HG03457 (cell line): Measurements from ENCODE around the gene GSTP1.
"Not testable (repeated sequence)": the region's sequence is repeated elsewhere in the genome, so short reads cannot be mapped to it uniquely, and the experiment has no call there.

Experiments used
- ATAC-seq: cut with Tn5 transposase; IDR thresholded peaks from one replicate; pipeline ENCODE4 v1.9.1; 2021; ENCODE audit warnings: moderate number of reproducible peaks; ENCODE audit not compliant: unreplicated experiment

Gene GSTP1

DNA sequence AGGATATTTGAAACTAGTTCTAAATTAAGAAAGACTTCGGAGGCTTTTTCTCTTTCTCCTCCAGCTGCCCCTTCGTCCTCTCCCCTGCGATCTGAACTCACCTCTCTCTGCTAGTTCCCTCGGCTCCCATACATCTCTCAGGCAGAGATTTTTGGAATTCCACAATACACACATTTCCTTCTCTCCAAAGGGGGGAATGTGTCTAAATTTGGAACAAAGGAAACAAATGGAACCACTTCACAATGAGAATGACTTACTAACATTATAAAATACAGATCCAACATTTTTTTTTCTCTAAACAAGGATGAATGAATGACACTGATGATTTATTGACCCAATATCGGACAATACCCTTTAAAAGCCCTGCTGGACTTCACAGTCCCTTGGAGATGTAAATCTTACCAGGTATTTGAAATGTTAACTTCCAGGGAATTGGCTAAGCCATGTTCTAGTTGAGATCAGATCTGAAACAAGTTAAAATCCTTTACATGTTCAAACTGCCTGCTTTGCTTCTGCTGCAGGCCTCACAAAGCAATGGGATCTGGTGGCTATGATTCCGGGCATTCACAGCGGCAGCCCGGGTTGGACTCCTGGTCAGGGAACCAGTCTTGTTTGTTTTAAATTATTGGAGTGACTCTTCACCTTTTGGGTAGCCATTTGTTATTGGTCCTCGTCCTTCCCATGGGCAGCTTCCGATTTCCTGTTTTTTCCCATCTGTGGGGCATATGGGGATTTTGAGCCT lies 20.5 kb upstream of the GSTP1 start:
- no peak for ATAC-seq

DNA sequence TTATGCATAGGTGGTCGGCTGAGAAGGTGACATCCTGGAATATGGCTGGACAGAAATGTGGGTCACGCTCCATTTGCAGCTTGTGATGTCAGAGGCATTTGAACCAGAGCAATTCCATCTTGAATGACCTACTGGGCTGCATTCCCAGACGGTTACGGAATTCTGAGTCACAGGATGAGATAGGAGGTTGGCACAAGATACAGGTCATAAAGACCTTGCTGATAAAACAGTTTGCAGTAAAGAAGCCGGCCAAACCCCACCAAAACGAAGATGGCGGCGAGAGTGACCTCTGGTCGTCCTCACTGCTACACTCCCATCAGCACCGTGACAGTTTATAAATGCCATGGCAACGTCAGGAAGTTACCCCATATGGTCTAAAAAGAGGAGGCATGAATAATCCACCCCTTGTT lies 19.9 kb upstream of the GSTP1 start:
- not testable (repeated sequence) for ATAC-seq

DNA sequence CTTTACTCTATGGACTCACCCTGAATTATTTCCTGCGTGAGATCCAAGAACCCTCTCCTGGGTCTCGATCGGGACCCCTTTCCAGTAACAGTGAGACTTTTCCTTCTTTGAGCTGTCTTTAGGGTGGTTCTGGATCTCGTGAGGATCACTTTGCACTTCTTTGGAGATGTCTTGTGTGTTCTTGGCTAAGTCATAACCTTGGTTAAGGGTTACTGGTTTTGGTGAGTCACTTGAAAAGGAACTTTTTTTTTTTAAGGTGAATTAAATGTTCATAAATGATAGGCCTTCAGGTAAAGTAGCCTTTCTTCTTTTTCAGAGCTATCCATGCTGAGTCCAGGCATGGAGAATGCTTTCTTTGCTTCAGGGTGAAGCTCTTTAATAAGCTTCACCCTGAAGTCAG lies 19.4 kb upstream of the GSTP1 start:
- no peak for ATAC-seq

DNA sequence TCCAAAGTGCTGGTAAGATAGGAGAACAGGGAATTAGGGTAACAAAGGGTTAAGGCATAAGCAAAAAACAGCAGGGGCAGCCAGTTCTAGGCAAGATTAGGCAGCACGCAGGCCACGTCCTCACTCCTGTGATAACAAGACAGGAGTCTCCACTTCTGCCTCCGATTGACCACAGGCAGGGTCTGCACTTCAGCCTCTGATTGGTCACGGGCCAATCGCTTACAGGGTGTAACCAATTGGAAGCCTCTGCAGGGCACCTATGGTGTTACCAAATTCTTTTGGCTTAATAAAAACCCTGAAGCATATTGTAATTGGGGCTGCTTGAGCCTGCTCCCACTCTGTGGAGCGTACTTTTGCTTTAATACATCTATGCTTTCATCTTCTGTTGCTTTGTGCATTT lies 12.2 kb upstream of the GSTP1 start:
- no peak for ATAC-seq

DNA sequence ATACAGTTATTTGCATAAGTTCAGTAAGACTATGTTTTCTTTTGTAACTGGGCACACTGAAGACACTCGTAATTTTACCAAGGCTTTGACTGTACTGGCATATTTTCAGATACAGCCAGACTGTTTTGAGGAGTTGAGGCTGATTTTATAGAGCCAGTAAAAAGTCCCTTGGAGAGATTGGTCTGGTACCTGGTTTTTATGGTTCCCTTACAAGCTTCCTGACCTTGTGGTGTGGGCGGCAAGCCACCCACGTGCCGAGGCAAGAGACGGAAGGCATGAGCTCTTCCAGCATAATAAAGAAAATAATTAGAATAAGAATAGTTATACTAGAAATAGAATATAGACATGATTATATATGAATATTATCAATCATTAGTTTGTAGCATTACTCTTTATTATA lies 11.3 kb upstream of the GSTP1 start:
- no peak for ATAC-seq

DNA sequence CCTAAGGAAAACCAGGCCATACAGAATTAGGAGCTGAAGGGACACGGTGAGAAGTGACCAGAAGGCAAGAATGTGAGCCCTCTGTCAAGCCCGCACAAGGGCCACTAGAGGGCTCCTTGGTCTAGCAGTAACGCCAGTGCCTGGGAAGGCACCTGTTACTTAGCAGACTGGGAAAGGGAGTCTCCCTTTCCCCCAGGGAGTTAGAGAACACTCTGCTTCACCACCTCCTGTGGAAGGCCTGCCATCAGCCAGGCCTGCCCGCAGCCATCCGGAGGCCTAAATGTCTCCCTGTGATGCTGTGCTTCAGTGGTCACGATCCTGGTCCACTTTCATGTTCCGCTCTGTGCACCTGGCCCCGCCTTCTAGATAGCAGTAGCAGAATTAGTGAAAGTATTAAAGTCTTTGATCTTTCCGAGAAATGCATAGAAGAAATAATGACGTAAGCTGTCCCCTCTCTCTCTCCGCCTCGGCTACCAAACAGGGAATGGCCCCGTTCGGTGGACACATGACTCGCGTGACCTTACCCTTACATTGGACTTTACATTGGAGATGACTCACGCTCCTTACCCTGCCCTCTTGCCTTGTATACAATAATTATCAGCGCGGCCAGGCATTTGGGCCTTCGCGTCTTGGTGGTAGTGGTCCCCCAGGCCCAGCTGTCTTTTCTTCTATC lies 10.7 kb upstream of the GSTP1 start:
- ATAC-seq: no peak

DNA sequence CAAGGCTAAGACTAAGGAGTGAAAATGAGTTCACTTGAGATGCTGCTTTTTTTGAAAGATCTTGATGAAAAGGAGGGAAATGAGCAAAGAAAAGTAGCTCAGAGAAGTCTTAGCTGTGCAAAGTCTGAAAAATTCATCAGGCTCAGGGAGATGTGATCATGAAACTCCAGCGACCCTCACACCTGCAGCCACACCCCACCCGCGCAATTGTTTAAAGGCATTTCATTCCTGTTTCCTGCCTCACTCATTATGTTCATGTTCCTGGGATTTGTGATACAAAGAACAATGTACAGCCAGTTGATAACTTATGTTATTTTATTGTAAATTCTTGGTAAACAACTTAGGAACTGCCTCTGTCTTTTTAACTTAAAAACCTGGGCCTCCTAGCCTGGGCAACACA lies 8.7 kb upstream of the GSTP1 start:
- ATAC-seq: no peak

DNA sequence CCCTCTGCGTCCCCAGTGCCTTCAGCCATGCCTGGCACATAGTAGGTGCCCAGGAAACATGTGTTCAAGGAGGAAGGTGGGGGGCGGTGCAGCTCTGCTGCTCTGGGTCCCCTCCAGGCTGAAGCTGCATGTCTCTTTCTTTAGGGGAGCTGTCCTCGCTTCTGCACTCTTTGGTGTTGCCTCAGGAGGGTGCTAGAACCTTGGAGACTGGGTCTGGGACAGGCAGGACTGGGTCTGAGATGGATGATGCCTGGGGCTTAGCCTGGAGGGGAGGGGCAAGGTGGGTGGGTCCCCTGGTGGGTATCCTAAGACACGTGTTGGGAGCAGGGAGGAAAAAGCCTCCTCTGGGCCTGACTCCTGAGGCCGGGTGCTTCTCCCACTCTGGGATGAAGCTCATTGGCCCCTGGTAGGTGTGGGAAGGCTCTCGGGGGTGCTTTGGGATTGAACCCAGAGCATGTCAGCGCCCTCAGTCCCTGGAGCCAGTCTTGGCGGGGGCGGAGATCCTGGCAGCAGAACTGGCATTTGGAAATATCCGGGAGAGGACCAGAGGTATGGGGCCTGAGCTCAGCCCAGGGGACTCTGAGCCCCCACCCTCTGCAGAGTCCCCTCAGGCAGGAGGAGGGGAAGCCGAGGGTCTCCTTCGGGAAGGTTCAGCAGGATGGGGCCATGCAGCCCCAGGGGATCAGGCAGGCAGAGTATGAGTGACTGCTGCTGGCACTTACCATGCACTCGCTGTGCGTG lies 6.7 kb upstream of the GSTP1 start:
- ATAC-seq: no peak

DNA sequence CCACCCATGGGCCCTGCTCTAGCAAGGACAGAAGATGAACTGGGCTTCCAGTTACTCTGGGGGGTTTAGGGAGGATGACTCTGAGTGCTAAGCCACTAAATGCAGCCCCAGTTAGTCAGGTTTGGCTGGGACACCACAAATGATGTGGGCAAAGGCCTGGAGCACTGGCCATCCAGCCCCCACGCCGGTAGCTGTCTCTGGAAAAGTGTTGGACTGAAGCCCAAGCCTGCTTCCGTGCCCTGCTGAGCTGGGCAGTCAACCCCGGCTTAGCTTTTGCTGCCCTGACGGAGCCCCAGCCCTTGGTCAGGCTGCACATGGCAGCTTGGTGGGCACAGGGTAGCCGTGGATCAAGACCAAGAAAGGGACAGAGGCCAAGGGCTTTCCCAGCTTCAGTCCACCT lies 5.7 kb upstream of the GSTP1 start:
- no peak for ATAC-seq

DNA sequence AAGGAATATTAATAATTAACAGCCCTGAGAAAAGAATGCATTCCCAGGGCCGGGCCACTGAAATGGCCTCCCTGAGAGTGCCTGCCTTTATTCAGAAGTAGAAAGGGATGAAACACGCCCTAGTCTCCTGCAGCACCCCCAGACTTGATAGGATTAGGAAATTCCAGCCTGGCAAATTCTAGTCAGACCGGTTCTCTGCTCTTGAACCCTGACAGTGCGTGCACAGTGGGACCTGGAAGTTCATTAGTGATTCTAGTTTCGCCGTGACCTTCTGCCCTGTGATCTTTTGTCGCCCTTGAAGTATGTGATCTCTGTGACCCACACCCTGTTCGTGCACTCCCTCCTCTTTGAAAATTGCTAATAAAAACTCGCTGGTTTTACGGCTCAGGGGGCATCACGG lies 2.1 kb upstream of the GSTP1 start:
- ATAC-seq: no peak

DNA sequence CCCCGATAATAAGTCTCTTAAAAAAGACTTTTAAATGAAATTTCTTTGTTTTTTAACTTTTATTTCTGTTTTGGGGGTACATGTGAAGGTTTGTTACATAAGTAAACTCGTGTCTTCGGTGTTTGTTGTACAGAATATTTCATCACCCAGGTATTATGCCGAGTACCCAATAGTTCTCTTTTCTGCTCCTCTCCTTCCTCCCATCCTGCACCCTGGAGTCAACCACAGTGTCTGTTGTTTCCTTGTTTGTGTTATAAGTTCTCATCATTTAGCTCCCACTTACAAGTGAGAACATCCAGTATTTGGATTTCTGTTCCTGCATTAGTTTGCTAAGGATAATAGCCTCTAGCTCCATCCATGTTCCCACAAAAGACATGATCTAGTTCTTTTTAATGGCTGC lies 1.6 kb upstream of the GSTP1 start:
- ATAC-seq: no peak

DNA sequence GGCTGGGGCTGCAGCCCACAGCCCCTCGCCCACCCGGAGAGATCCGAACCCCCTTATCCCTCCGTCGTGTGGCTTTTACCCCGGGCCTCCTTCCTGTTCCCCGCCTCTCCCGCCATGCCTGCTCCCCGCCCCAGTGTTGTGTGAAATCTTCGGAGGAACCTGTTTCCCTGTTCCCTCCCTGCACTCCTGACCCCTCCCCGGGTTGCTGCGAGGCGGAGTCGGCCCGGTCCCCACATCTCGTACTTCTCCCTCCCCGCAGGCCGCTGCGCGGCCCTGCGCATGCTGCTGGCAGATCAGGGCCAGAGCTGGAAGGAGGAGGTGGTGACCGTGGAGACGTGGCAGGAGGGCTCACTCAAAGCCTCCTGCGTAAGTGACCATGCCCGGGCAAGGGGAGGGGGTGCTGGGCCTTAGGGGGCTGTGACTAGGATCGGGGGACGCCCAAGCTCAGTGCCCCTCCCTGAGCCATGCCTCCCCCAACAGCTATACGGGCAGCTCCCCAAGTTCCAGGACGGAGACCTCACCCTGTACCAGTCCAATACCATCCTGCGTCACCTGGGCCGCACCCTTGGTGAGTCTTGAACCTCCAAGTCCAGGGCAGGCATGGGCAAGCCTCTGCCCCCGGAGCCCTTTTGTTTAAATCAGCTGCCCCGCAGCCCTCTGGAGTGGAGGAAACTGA lies 731 bp downstream of the GSTP1 start:
- no peak for ATAC-seq

DNA sequence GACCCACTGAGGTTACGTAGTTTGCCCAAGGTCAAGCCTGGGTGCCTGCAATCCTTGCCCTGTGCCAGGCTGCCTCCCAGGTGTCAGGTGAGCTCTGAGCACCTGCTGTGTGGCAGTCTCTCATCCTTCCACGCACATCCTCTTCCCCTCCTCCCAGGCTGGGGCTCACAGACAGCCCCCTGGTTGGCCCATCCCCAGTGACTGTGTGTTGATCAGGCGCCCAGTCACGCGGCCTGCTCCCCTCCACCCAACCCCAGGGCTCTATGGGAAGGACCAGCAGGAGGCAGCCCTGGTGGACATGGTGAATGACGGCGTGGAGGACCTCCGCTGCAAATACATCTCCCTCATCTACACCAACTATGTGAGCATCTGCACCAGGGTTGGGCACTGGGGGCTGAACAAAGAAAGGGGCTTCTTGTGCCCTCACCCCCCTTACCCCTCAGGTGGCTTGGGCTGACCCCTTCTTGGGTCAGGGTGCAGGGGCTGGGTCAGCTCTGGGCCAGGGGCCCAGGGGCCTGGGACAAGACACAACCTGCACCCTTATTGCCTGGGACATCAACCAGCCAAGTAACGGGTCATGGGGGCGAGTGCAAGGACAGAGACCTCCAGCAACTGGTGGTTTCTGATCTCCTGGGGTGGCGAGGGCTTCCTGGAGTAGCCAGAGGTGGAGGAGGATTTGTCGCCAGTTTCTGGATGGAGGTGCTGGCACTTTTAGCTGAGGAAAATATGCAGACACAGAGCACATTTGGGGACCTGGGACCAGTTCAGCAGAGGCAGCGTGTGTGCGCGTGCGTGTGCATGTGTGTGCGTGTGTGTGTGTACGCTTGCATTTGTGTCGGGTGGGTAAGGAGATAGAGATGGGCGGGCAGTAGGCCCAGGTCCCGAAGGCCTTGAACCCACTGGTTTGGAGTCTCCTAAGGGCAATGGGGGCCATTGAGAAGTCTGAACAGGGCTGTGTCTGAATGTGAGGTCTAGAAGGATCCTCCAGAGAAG lies 1.6 kb downstream of the GSTP1 start:
- ATAC-seq: no peak

DNA sequence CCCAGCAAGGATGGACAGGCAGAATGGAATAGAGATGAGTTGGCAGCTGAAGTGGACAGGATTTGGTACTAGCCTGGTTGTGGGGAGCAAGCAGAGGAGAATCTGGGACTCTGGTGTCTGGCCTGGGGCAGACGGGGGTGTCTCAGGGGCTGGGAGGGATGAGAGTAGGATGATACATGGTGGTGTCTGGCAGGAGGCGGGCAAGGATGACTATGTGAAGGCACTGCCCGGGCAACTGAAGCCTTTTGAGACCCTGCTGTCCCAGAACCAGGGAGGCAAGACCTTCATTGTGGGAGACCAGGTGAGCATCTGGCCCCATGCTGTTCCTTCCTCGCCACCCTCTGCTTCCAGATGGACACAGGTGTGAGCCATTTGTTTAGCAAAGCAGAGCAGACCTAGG lies 2.3 kb downstream of the GSTP1 start:
- no peak for ATAC-seq

DNA sequence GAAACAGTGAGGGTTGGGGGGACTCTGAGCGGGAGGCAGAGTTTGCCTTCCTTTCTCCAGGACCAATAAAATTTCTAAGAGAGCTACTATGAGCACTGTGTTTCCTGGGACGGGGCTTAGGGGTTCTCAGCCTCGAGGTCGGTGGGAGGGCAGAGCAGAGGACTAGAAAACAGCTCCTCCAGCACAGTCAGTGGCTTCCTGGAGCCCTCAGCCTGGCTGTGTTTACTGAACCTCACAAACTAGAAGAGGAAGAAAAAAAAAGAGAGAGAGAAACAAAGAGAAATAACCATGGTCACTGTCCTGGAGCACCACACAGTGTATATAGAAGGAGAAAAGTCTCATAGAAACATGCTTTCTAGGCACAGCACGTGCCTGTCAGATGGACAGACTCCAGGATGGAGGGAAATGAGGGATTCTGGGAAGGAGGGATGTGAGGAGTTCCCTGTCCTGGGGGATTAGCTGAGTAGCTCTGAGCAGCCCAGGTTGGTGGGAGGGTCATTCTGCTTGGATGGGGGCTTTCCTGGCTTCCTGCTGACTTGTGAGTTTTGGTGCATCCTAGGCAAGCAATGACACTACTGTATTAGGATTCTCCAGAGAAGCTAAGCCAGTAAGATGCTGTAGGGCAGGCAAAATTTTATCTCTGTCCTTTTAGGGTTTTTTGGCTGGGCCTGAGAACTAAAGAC lies 3.1 kb downstream of the GSTP1 start:
- no peak for ATAC-seq

DNA sequence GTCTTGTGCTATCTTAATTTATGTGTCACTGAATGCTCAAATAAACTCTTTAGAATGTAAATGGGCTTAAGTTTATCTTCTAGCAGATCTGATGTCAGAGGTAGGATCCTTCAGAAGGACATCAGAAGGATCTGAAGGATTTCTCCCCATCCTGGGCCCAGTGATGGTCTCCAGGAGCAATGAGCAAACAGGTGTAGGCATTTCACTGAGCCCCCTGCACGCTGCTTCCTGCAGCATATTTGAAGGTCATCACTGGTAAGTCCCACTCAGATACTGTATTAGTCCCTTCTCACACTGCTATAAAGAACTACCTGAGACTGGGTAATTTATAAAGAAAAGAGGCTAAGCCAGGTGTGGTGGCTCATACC lies 4.5 kb downstream of the GSTP1 start:
- ATAC-seq: no peak

DNA sequence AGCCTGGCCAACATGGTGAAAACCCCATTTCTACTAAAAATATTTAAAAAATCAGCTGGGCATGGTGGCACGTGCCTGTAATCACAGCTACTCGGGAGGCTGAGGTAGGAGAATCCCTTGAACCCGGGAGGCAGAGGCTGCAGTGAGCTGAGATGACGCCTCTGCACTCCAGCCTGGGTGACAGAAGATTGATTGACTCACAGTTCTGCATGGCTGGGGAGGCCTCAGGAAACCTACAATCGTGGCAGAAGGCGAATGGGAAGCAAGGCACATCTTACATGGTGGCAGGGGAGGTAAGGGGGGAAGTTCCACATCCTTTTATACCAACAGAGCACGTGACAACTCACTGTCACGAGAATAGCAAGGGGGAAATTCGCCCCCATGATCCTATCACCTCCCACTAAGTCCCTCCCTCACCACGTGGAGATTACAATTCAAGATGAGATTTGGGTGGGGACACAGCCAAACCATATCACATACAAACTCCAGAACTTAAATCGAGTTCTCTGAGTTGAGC lies 5.3 kb downstream of the GSTP1 start:
- not testable (repeated sequence) for ATAC-seq

DNA sequence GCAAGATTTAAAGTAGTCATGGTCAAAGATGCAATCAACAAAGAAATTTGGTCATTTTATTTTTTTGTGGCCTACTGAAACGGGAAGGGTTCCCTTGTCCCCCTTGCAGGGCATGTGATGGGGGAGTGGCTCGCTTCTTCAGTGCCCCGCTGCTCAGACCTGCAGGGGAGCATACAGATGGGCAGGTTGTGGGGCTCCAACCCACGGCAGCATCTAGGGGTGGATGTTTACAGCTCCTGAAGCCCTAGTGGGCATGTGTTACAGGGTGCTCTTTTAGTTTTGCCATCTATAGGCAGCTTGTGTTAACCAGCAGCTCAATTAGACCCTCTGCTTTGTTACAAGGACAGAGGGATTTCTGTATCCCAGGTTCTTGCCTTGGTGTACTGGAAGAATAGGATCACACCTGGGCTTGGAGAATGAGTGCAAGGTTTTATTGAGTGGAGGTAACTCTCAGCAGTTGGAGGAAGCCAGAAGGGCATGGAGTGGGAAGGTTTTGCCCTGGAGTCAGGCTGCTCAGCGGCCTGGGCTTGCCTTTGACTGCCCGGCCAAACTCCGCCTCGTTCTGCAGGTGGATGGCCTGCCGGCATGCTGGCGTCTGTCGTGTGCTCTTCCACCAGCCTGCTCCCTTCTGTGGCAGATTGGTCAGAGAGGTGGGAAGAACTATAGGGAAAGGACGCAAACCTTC lies 9.4 kb downstream of the GSTP1 start:
- no peak for ATAC-seq

DNA sequence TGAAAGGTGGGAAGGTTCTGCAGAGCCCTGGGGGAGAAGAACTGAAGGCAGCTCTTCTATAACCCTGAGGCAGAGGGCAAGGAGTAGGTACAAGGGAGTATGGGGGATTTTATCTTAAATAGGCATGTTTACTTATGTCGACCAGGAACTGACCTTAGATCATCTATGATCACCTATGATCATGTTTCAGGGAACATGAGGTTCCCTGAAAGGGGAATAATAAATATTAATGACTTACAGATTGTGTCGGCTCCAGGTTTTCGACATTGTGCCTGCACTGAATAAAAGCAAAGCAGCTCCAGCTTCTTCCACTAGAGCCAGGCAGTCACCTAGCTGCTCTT lies 9.9 kb downstream of the GSTP1 start:
- ATAC-seq: no peak
